NCI-H2196 treated with DMSO at 0.1 percent for 48 hours (cell line): ENCODE measurements around the gene TTC9.

Experiments used
- DNase-seq: peaks from one replicate; lab custom pipeline; 2025; ENCODE audit not compliant: unreplicated experiment; lab: John Stamatoyannopoulos, UW

TTC9 gene

DNA sequence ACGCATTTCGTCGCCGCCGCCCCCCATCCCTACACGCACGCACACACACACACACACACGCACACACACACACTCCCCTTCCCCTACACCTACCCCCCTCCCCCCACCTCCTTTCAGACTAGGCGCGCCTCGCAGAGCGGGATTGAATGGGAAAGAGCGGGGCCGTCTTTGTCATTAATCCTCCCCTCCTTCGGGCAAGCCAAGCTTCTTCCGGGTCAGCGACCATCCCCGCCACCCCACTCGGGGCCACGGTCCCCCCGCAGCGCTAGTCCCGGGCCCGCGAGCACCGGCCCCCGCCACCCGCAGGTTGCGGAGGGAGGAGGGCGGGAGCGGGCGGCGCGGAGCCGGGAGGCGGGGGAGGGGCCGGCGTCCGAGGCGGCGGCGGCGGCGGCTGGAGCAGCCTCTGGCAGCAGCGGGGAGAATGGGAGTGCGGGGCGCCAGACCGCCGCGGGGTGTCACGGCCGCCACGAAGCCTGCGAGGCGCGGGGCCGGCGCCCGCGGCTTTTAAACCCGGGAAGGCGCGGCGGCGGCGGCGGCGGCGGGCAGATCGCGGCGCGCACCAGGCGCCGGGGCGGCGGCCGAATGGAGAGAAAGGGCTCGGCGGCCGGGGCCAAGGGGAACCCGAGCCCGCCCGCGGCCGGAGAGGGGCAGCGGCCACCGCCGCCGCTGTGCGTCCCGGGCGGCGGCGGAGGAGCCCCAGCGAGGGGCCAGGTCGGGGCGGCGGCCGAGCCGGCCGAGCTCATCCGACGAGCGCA is at the start of gene TTC9:
TSS of gene TTC9 (plus strand) at position 369 of the 755 bp plus-strand sequence. CDS start at position 583, 214 bp downstream.
- DNase-seq = no peak

DNA sequence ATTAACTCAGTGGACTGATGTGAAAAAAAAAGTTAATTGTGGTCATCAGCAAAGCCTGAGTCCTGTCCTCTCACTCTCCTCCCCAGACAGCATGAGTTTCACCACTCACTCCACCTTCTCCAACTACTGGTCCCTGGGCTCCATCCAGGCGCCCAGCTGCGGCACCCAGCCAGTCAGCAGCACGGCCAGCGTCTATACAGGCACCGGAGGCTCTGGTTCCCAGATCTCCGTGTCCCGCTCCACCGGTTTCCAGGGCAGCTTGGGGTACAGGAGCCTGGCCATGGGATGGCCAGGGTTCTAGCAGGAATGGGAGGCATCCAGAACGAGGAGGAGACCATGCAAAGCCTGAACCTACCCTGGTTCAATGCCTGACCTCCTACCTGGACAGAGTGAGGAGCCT is 47.3 kb upstream of the TTC9 start:
- DNase-seq = no peak

DNA sequence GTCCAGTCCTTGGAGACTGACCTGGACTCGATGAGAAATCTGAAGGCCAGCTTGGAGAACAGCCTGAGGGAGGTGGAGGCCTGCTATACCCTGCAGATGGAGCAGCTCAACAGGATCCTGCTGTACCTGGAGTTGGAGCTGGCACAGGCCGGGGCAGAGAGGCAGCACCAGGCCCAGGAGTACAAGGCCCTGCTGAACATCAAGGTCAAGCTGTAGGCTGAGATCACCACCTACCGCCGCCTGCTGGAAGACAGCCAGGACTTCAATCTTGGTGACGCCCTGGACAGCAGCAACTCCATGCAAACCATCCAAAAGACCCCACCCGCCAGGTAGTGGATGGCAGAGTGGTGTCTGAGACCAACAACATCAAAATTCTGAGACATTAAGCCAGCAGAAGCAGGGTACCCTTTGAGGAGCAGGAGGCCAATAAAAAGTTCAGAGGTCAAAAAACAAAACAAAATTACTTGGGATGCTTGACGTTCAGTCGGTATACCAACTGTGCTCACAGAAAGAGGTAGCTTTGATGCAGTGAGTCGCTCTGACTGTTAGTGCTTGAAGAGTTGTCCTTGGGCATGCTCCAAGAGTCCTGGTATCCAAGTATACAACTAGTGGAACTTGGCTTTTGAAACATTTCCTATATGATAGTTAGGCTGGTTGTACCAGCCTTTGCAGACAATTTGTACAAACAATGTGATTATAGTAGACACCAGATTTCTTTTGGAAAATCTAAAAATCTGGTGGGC is 46.1 kb upstream of the TTC9 start:
- DNase-seq = no peak

DNA sequence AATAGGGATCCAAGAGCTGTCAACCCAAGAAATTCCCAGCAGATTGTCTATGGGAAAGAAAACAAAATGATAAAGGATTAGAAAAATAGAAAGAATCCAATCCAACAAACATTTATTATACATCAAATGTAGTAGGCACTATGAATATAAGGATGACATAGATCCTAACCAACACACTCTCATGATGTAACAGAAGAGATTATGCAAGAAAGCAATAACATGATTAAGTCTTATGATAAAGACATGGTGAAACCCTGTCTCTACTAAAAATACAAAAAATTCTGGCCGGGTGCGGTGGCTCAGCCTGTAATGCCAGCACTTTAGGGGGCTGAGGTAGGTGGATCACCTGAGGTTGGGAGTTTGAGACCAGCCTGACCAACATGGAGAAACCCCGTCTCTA is 44.0 kb upstream of the TTC9 start:
- no peak for DNase-seq

DNA sequence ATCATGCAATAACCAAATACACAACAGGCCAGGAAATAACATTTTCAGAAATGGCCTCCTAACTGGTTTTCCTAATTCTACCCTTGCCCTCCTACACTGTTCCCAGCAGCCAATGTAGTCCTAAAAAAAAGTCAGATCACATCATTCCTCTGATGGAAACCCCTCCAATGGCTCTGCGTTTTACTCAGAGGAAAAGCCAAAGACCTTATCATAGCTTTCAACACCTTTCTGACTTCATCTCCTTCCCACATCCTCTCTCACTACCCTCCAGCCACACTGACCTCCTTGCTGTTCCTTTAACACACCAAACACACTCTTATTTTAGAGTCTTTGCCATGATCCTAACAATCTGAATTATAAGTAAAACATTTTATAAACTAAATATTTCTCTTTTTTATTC is 42.4 kb upstream of the TTC9 start:
- no peak for DNase-seq

DNA sequence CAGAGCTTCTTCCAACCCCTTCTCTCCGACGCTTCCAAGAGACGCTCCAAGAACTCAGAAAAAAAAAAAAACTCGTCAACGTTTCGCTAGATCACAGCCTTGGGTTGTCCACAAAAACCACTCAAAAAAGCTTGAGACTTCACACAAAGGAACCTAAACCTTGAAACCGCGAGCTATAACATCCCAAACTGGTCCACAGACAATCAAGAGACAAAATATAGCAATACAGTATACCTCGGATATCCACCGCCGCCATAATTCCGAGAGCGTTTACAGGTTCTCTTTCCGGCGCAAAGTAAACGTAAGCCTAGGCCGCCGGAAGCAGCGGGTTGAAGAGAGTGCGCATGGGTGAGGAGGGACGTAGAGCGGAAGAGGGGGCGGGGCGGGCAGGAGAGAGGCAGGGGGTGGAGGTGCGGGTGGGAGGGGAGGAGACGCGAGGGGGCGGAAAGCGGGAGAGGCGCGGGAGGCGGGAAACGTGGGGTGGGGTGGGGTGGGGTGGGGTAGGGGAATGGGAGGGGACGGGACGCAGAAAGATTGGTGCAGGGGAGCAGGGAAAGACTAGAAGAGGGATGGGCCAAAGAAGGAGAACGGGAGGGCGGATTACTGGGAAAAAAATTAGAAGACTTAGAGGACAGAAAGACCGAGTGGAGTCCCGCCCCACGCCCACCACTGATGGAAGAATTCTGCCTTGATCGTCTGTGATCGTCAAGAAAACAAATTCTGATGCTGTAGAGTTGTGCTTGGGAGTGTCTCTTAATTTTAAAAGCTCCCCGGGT is 41.1 kb upstream of the TTC9 start, which contains the start of gene MED6:
TSS of gene MED6 (minus strand) at position 274 of the 776 bp plus-strand sequence. CDS start at position 256, 18 bp downstream.
- DNase-seq = peak; percentile 92

DNA sequence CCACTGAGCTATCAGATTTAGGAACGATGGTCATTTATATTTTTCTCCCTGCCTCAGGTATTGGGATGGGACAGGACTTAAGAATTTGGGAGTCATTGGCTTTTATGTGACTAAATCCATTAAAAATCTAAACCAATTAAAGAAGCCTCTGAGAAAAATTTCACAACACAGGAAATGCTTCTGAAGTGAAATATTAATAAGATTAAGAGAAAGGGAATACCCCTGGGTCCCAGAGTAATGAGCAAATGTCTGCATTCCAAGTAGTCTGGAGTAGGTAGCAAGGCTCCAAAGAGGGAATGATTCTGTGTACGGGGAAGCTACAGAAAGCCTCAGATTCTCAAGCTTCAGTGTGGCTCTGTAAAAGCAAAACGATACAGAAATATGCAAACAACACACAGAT is 40.6 kb upstream of the TTC9 start:
- DNase-seq = no peak

DNA sequence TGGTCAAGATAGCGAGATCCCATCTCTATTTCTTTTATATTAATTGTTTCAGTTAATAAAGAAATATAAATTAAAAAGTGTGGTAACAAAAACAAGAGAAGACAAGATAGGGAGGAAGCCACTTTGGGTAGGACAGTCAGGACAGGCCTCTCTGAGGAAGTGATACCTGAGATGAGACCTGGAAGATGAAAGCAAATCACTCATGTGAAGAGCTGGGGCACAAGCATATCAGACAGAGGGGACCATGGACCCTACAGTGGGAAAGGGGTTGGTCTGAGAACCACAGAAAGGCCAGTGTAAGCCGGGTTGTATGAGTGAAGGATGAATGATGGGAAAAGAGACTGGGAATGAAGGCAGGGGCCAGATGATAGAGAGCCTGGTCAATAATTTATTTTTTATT is 39.5 kb upstream of the TTC9 start:
- no peak for DNase-seq

DNA sequence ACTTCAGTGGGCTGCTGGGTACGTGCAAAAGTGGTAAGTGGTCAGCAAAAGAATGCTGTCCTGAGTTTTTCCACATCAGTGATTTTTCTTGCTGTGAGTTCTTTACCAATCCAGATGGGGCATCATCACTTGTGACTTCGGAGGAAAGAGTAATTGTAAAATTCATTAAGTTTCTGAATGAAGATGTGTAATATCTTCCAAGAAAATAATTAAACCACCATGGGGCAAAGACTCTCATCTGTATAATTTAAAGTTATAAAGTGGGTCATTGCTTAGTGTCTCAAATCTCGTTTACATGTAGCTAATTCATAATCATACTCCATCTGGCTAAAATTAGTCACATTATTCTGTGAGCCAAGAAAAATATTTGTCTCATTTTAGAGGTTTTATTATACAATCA is 30.5 kb upstream of the TTC9 start:
- DNase-seq = no peak

DNA sequence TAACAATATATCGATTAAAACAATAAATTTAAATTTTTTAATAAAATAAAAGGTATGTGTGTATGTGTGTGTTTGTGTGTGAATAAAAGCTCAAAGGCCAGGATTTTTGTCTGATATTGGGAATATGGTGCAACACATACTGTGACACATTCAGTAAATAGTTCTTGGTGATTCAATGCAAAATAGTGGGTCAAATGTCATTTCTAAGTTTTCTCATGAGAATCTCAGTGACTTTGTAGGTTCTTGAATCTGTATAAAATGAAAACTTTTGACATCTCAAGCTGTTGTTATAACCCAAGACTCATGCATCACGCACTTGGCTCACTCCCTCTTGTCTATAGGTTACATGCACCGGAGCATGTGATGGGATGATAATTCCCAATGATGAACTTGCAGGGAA is 25.1 kb upstream of the TTC9 start:
- no peak for DNase-seq

DNA sequence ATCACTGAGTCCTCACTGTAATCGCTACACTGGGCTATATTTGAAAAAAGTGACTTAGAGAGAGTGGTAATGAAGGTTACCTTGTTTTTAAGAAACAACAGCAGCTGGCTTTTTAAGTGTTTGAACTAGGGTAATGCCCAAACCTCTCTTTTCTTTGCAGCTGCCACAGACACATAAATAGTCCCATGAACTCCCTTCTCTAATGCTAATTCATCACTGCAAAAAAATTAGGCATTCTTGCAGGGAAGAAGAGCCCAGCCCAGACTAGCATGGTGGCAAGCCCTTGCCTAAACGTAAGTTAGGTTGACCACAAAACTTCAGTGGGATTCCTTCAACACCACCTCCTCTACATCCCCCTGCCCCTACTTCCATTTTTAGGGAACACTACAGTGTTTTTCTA is 23.4 kb upstream of the TTC9 start:
- no peak for DNase-seq

DNA sequence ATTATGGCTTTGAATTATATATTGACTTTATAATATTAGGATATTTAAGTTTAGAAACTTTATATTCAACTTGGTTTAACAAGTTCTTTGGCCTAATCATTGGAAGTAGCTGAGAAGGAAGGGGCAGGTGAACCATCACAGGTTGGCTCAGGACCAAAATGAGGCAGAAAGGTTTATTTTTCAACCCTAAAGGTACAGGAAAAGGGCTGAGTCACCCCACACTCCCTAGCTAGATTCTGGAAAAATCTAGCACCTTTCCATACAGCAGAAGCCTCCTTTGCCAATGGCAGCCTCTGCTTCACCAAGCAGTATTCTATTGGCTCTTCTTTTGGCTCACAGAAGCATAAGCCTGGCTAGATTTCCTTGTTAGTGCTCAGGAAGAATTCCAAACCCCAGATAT is 22.0 kb upstream of the TTC9 start:
- no peak for DNase-seq

DNA sequence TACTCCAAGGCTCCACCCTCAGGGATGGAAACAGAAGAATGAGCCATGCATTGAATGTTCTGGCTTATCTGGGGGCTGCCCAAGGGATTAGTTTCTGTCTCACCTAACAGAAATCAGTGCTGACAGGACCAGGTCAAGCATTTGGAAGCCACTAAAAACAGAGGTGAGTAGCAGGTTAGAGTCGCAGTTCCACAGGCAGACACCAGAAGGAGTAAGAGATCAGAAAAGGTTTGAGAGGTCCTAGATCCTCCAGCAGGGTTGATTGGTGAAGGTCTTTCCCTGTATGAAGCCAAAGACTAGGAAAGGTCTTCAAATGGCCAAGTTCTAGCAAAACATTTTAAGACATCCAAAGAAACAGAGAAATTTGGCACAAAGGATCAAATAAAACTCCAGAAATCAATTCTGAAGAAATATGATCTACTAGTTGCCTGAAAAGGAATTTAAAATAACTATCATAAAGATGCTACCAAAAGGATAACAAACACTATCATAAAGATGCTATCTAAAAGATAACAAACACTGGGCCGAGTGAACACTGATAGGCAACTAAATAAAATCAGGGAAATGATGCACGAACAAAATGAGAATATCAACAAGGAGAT is 19.5 kb upstream of the TTC9 start:
- DNase-seq = peak; percentile 1

DNA sequence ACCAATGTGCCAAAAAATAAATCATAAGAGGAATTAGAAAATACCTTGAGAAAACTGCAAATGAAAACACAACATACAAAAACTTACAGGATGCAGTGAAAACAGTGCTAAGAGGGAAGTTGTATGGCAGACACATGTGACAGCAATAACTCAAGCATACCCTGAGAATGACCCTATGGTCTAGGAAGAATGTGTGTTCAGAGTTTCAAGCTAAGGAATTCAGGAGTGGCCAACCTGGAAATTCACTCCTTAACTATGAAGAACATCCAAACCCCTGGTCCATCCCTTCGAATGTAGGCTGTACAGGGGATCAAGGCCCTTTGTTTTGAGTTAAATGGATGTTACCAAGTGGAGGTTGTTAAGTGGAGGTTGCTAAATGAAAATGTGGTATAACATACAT is 16.7 kb upstream of the TTC9 start:
- no peak for DNase-seq

DNA sequence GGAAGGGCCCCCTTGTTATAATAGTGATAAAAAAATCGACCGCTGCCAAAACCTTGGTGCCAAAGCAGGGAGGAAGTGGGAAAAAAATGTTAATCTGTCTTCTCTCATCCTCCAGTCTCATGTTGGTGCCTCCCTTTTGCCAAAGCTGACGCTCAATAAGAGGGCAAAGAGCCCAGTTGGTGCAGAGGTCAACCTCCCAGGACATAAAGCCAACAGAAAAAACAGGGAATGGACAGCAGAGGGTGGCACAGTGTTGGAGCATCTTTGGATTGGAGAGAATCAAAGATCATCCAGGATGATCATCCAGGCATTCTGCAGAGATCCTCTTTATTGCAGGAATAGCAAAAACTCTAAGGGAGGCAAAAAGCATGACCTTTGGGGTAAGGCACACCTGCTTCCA is 9.8 kb upstream of the TTC9 start:
- DNase-seq = no peak

DNA sequence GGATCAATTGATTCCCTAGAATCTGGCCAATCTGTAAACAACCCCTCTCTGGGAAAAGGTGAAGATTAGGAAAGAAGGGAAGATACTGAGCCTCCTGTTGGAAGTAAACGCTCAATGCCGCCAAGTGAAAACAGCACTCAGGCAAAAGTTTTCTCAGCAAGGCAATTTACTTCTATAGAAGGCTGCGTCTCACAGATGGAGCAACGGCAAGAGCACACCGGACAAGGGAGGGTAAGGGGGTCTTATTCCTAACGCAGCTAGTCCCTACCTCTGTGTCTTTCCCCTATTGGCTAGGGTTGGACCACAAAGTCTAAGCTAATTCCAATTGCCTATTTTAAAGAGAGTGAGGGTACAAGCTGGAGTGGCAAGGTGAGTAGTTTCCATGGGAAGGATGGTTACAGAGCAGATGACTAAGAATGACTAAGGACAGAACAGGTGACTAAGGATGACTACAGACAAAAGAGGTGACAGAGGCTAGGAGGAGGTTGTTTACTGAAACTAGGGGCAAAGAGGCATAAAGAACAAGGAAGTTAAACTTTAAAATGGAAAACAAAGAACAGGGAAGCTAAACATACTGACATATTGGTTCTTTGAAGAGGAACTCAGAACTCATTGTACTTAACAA is 5.6 kb upstream of the TTC9 start:
- DNase-seq = no peak

DNA sequence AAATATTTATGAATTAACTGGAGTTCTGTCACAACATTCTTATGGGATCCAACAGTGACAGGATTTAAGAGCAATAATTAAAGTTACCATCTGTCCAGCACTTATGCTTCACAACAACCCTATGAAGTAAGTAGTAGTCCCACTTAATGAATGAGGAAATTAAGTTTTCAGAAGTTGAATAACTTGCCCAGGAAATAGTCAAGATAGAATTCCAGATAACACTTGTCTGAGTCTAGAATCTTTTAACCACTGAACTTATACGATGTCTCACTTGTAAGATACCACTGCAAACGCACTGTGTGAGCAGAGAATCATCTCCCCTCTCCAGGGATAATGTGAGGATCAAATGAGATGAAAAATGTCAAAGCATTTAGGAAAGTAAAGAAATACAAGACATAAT is 3.3 kb upstream of the TTC9 start:
- DNase-seq = no peak

DNA sequence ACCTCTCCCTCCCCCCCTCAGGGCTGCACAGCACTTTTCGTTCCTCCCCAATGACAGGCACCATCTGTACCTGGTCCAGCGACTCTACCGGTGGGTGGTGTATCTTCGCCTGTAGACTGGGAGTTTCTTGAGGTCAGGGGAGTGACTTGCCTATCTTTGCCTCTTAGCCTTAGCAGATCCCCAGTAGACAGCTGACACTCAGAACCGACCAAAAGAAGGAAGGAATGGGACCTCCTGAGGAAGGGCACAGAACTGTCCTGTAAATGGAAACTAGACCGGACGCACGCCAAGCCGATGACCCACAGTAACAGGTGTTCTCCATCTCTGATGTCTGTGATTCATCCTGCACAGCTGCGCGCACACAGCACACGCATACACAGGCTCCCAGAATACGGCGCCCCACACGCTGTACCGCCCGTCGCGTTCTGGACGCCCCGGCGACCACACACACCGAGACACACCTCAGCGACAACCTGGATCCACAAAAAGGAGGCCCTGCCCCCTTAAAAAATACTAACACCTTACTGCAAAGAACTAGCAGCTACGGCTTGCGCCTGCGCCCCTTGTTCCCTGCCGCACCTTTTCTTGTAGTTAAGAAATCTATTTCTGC is 673 bp upstream of the TTC9 start:
- DNase-seq = peak; percentile 62

DNA sequence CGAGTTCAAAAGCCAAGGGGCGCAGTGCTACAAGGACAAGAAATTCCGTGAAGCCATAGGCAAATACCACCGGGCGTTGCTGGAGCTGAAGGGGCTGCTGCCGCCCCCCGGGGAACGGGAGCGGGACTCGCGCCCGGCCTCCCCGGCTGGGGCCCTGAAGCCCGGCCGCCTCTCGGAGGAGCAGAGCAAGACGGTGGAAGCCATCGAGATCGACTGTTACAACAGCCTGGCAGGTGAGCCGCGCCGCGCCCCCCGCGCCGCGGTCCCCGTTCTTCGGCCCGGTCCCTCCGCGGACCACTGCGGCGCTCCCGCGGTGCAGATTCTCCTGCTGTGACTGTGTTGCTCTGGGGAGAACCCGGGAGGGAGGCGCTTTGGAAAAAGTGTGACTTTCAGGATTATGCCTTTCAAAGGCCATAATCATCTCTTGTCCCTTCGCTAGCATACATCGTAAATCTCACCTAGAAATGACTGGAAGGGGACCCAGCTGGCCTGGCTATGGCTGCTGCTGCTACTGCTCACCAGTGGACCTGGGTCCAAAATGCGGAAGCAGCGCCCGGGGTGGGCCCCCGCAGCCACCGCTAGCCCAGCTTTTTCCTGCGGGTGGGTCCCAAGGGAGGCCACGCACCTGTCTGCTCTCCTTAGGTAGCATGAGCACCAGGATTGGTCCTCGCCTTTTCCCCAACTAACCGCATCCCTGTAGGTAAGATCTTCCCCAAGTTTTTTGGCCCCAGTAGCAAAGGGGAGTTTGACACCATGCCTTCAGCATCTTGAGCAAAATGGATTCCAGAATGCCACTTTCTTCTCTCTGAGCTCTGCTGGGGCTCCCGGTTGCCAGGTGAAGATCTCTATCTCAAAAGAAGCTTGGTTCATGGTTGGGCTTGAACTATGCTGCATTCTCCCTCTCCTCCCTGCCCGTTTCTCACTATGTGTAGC is 853 bp downstream of the TTC9 start:
- no peak for DNase-seq
